ENCODE results near the gene ADRA2C.

Gene ADRA2C

DNA sequence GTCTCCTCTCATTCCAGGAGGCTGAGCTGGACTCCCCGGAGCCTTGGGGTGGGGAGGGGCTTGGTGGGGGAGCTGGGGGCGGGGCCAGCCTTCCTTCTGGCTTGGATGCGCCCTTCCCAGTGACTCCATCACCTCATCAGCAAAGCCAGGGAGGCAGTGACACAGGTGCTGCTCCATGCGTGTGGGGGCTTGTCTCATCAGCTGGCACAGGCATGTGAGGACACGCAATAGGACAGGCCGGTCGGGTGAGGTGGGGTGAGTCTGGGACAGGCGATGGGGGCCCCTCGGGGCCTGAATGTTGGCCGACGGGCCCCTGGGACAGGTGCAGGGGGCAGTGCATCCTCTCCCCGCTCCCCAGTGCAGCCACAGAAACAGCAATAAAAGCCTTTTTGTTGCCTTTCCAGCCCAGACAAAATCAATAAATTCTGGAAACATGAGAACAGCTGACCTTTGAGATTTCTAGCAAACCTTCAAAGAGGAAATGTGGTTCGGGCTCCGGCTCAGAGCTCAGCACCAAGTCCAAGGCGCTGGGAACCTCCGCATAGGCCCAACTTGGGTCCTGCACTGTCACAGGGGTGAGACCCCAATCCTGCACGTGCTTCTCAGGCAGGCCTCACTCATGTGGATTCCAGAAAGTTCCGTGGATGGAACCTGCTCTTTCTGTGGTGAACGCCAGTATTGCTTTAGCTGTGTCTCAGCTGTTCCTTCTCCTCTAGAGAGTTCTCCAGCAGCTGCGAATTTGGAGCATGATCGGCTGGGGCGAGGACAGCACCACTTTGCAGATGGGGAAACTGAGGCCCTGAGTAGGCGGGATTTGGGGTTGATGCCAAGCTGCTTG is 18.5 kb downstream of the ADRA2C start:
- TF ChIP-seq, protein P1, sequence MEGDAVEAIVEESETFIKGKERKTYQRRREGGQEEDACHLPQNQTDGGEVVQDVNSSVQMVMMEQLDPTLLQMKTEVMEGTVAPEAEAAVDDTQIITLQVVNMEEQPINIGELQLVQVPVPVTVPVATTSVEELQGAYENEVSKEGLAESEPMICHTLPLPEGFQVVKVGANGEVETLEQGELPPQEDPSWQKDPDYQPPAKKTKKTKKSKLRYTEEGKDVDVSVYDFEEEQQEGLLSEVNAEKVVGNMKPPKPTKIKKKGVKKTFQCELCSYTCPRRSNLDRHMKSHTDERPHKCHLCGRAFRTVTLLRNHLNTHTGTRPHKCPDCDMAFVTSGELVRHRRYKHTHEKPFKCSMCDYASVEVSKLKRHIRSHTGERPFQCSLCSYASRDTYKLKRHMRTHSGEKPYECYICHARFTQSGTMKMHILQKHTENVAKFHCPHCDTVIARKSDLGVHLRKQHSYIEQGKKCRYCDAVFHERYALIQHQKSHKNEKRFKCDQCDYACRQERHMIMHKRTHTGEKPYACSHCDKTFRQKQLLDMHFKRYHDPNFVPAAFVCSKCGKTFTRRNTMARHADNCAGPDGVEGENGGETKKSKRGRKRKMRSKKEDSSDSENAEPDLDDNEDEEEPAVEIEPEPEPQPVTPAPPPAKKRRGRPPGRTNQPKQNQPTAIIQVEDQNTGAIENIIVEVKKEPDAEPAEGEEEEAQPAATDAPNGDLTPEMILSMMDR (conservative IDR thresholded peaks at IDR 0.05; ENCODE audit: control insufficient read depth, insufficient read depth, low read depth, low read length) = no peak
- DNase-seq (ENCODE audit: low read depth) = no peak
- H3K4me3 ChIP-seq (ENCODE audit: control insufficient read depth, low read depth, low read length) = no peak overlapping the region

DNA sequence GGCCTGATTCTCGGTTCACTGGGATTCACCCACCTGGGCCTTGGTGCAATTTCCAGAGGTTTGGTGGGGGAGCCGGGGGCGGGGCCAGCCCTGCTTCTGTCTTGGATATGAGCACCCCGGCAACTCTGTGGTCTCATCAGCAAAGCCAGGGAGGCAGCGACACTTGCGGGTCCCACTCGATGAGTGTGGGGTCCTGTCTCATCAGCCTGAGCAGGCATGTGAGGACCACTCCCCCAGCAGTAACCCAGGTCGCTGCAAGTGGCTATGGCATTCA is 19.0 kb downstream of the ADRA2C start:
- H3K4me3 ChIP-seq (ENCODE audit: control insufficient read depth, low read depth, low read length) = no peak overlapping the region
- TF ChIP-seq, protein P1 (conservative IDR thresholded peaks at IDR 0.05; ENCODE audit: control insufficient read depth, insufficient read depth, low read depth, low read length) = no peak
- no peak for DNase-seq (ENCODE audit: low read depth)

DNA sequence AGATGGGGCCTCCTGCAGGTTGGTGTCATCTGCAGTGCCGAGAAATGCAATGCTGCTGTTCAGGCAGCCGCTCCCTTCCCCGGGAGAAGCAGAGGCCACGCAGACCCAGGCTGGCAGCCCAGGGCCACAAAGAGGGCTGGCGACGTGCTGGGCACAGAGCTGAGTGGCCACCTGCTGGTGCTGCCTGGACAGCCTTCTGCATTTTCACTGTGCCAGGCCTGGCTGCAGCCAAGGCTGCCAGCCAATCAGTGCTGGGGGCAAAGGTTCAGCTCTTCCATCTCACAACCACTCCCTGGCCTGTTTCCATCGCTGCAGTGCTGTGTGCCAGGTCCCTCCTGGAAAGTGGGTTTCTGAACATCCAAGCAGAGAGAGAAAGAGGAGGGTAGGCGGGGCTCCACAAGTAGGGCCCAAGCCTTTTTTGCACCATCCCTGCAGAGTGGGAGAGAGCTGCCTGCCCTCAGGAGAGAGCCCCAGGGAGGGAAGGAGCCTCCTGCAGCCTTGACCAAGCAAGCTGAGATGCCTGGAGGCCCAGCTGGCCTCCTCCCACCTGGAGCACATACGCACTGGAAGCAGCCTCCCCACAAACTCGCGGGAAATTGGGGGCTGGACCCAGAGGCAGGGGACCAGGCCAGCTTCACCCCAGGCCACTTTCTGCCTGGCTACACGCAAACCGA is 20.1 kb downstream of the ADRA2C start:
- DNase-seq (ENCODE audit: low read depth) = no peak
- TF ChIP-seq, protein P1 (conservative IDR thresholded peaks at IDR 0.05; ENCODE audit: control insufficient read depth, insufficient read depth, low read depth, low read length) = no peak

DNA sequence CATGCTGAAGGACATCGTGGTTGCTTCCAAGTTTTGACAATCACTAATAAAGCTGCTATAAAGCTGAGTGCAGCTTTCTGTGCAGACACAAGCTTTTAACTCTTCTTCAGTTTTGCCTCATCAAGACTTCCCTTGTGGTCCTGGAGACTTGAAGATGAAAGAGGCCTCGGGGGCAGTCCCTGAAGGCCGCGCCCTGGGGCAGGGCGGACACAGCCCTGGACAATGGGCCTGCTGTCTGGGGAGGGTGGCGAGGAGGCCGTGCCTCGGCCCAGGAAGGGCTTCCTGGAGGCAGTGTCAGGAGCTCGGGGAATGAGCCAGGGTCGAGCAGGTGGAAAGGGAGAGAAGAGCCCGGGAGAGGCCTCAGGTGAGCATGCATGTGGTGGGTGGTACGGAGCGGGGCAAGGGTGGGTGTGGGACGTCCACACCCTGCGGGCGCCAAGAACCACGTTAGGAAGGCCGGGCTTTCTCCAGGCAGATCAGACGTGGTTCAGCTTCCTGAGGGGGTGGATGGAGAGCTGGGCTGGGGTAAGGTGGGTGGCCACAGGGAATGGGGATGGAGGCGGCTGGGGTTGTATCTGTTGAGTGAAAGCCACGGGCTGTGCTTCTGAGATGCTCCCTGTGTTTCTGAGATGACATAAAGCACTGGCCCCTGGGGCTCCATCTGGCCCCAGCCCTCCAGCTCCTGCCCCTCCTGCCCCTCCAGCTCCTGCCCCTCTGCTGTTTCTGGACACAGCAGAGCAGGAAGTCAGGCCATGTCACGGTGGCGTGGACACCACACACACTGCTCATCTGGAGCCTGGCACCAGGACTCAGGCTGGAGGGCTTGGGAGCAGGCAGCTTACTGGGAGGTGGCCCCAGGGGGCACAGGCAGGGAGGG is 21.5 kb downstream of the ADRA2C start:
- H3K4me3 ChIP-seq (ENCODE audit: control insufficient read depth, low read depth, low read length) = no peak overlapping the region
- DNase-seq (ENCODE audit: low read depth) = no peak
- TF ChIP-seq, protein P1 (conservative IDR thresholded peaks at IDR 0.05; ENCODE audit: control insufficient read depth, insufficient read depth, low read depth, low read length) = no peak

More for the DNA sequence above, 20.1 kb downstream of the ADRA2C start:
- no peak overlapping the region for H3K4me3 ChIP-seq (ENCODE audit: control insufficient read depth, low read depth, low read length)

DNA sequence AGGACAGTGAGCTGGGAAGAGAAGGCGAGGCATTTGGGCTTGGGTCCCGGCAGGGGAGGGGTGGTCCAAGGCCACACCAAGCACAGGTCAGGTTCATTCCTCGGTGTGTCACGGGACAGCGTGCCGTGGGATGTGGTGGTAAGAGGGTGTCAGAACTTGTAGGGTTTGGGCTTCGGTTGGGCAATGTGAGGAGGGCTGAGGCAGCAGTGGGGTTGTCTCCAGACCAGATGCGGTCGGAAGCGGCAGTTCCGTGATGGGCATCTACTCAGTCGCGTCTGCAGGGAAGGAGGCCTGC is 22.1 kb downstream of the ADRA2C start:
- TF ChIP-seq, protein P1 (conservative IDR thresholded peaks at IDR 0.05; ENCODE audit: control insufficient read depth, insufficient read depth, low read depth, low read length) = no peak

DNA sequence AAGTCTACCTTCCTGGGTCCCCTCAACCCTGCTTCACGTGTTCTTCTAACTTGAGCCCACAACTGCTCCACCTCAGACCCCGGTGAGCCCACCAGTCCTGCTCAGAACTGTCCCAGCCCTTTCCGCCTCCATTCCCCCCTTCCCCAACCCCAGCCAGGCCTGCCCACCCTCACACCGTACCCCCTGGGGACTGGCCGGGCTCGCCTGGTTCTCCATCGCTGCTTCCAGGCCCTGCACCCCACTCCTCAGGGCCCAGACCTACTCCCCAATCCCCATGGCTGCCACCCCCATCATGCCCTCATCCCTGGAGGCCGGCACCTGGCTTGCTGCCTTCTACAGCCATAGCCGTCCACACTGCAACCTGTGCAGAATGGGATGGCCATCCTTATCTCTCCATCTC is 23.4 kb downstream of the ADRA2C start:
- no peak overlapping the region for H3K4me3 ChIP-seq (ENCODE audit: control insufficient read depth, low read depth, low read length)
- TF ChIP-seq, protein P1 (conservative IDR thresholded peaks at IDR 0.05; ENCODE audit: control insufficient read depth, insufficient read depth, low read depth, low read length) = no peak
- DNase-seq (ENCODE audit: low read depth) = no peak

More for the DNA sequence above, 22.1 kb downstream of the ADRA2C start:
- DNase-seq (ENCODE audit: low read depth) = no peak
- no peak overlapping the region for H3K4me3 ChIP-seq (ENCODE audit: control insufficient read depth, low read depth, low read length)

Data from fibroblast of mammary gland (primary cell).